SU-DHL-6 (cell line): ENCODE results near the gene SPANXN2.

ENCODE experiments used
- CTCF ChIP-seq: fragments of 200-600 bp; sonication (generic); IDR thresholded peaks from one replicate; pipeline ENCODE4 v1.5.1; 2017; ENCODE audit warnings: antibody characterized with exemption, mild to moderate bottlenecking, low read length, moderate library complexity; ENCODE audit not compliant: insufficient read depth, poor library complexity, severe bottlenecking
- EZH2phosphoT487 ChIP-seq: fragments of 200-600 bp; sonication (generic), shearing (Covaris generic); conservative IDR thresholded peaks from 2 replicates; pipeline ENCODE4 v1.6.1; 2018; ENCODE audit warnings: mild to moderate bottlenecking, antibody characterized with exemption, low read length, moderate library complexity, mixed read lengths

- TF ChIP-seq CTCF (no peak), EZH2phosphoT487 (no peak)
Observed at GRCh38 chrX:143674926-143675325, 45.6 kb downstream of the SPANXN2 start.
